Inferior parietal cortex (tissue), 1 donor: ENCODE results near the gene CALR3.
"Not testable (repeated sequence)": the region's sequence is repeated elsewhere in the genome, so short reads cannot be mapped to it uniquely, and the experiment has no call there.

ENCODE experiments used
- DNase-seq: peaks from one replicate; pipeline ENCODE4 v3.0.0-alpha.2; 2016; ENCODE audit errors: extremely low spot score

The CALR3 gene

GRCh38 chr19:16497042-16497441 is 1.1 kb upstream of the CALR3 start:
- DNase-seq: no peak

GRCh38 chr19:16496613-16496983 is 631 bp upstream of the CALR3 start:
- DNase-seq: peak; percentile 31

- DNase-seq: not testable (repeated sequence)
Measured at GRCh38 chr19:16486476-16486875, 9.5 kb downstream of the CALR3 start.

GRCh38 chr19:16482745-16483144 is 13.2 kb downstream of the CALR3 start:
- no peak for DNase-seq

GRCh38 chr19:16477311-16477710 is 18.7 kb downstream of the CALR3 start:
- no peak for DNase-seq

GRCh38 chr19:16476401-16476800 is 19.6 kb downstream of the CALR3 start:
- DNase-seq: no peak

GRCh38 chr19:16473875-16474392 is 22.0 kb downstream of the CALR3 start:
- DNase-seq: no peak

- no peak for DNase-seq
Measured at GRCh38 chr19:16472992-16473391, 23.0 kb downstream of the CALR3 start.

- DNase-seq: not testable (repeated sequence)
Measured at GRCh38 chr19:16472559-16472899, 23.4 kb downstream of the CALR3 start.

GRCh38 chr19:16470911-16471811 is 24.8 kb downstream of the CALR3 start:
- no peak for DNase-seq

- DNase-seq: no peak
Measured at GRCh38 chr19:16470541-16470910, 25.4 kb downstream of the CALR3 start.

GRCh38 chr19:16467581-16467980 is 28.4 kb downstream of the CALR3 start:
- DNase-seq: no peak

GRCh38 chr19:16466802-16467427 is 29.1 kb downstream of the CALR3 start:
- DNase-seq: not testable (repeated sequence)

- no peak for DNase-seq
Measured at GRCh38 chr19:16465239-16465638, 30.7 kb downstream of the CALR3 start.

GRCh38 chr19:16463991-16464575 is 31.9 kb downstream of the CALR3 start:
- DNase-seq: no peak

GRCh38 chr19:16463341-16463990 is 32.5 kb downstream of the CALR3 start:
- DNase-seq: no peak

GRCh38 chr19:16462757-16463250 is 33.2 kb downstream of the CALR3 start:
- DNase-seq: no peak

- DNase-seq: no peak
Measured at GRCh38 chr19:16461630-16462051, 34.3 kb downstream of the CALR3 start.

GRCh38 chr19:16460454-16460853 is 35.5 kb downstream of the CALR3 start:
- no peak for DNase-seq

- no peak for DNase-seq
Measured at GRCh38 chr19:16459680-16460079, 36.3 kb downstream of the CALR3 start.

- no peak for DNase-seq
Measured at GRCh38 chr19:16458391-16459341, 37.3 kb downstream of the CALR3 start.
